K562 (cell line): ENCODE results near the gene ADK.

Source experiments
- CTCF ChIP-seq, 3 experiments: IDR thresholded peaks in 2 of 3; conservative IDR thresholded peaks in 1 of 3; 2 replicates each; pipeline ENCODE4 v1.5.1; 2011 to 2012; ENCODE audit warnings: low read length in 3 of 3, mild to moderate bottlenecking in 3 of 3, control low read depth in 2 of 3, improper control_type of control experiment in 1 of 3, inconsistent platforms in 1 of 3, low read depth in 1 of 3, mixed read lengths in 1 of 3, moderate library complexity in 1 of 3; ENCODE audit not compliant: insufficient read depth in 2 of 3
- DEAF1 ChIP-seq: fragments of 450-650 bp; formaldehyde crosslinking; IDR thresholded peaks from 2 replicates; pipeline ENCODE4 v1.4.0; 2020; ENCODE audit warnings: mild to moderate bottlenecking, moderate library complexity
- ELK1 ChIP-seq: sonication (generic); formaldehyde crosslinking; IDR thresholded peaks from 2 replicates; pipeline ENCODE4 v1.8.1; 2022; ENCODE audit warnings: missing genetic modification reagents
- EP300 ChIP-seq: IDR thresholded peaks from 2 replicates; pipeline ENCODE4 v1.6.1; 2012; ENCODE audit warnings: low read length, improper control_type of control experiment
- FOXJ3 ChIP-seq: sonication (generic); formaldehyde crosslinking; IDR thresholded peaks from 2 replicates; pipeline ENCODE4 v1.4.0; 2020; ENCODE audit warnings: mild to moderate bottlenecking, missing genetic modification reagents
- PHF21A ChIP-seq: fragments of 450-650 bp; IDR thresholded peaks from 2 replicates; pipeline ENCODE4 v1.6.1; 2017; ENCODE audit warnings: low read depth, borderline replicate concordance
- REST ChIP-seq, 2 experiments: fragments of 450-650 bp; formaldehyde crosslinking in 1 of 2; IDR thresholded peaks; 2 replicates each; pipeline versions ENCODE4 v1.4.0 to v1.6.1; 2014 to 2020; ENCODE audit warnings: mild to moderate bottlenecking in 2 of 2, borderline replicate concordance in 1 of 2, low read depth in 1 of 2
- SMARCB1 ChIP-seq: IDR thresholded peaks from 2 replicates; pipeline ENCODE4 v1.6.1; 2011; ENCODE audit warnings: improper control_type of control experiment, low read depth; ENCODE audit not compliant: insufficient read length
- SRF ChIP-seq, 2 experiments: fragments of 250-450, 450-650 bp in 1 of 2; sonication (Bioruptor Pico) in 1 of 2; sonication (generic) in 1 of 2; formaldehyde crosslinking; IDR thresholded peaks; 2 replicates each; pipeline versions ENCODE4 v1.5.0 to v1.5.1; 2020 to 2022; ENCODE audit warnings: mild to moderate bottlenecking in 1 of 2, missing genetic modification reagents in 1 of 2
- ZNF280B ChIP-seq: fragments of 250-450 bp; sonication (Bioruptor Pico); IDR thresholded peaks from 2 replicates; pipeline ENCODE4 v1.5.1; 2021; ENCODE audit warnings: mild to moderate bottlenecking
- TF ChIP-seq, protein P1 (sequence below), 2 experiments: IDR thresholded peaks; 2 replicates each; pipeline ENCODE4 v1.6.1; 2012; ENCODE audit warnings: improper control_type of control experiment in 2 of 2, low read depth in 2 of 2, low read length in 2 of 2, borderline replicate concordance in 1 of 2
- TF ChIP-seq, protein P2 (sequence below): sonication (generic); formaldehyde crosslinking; IDR thresholded peaks from 2 replicates; pipeline ENCODE4 v1.9.0; 2022; ENCODE audit warnings: mild to moderate bottlenecking, missing genetic modification reagents

DNA sequence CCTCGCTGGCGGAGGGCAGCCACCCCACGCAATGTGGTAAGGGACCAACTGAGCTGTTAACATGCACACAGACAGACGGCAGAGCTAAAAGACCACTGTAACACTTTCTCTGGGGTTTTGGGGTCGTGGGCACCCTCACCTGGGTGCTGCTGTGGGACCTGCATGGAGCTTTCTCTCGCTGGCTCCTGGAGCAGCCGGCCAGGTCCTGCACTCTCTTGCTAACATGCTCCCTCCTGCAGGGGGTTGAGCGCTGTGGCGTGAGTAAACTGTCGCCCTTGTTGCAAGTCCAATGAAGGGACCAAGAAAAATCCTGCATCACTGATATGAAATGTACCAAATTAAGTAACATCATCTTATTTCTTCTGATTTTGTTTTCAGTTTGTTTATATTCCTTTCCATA lies 92.0 kb downstream of the ADK start:
- no peak for TF ChIP-seq SMARCB1
- TF ChIP-seq ZNF280B, result no peak
- TF ChIP-seq EP300, result no peak
- TF ChIP-seq PHF21A, result no peak
- TF ChIP-seq, protein P1, sequence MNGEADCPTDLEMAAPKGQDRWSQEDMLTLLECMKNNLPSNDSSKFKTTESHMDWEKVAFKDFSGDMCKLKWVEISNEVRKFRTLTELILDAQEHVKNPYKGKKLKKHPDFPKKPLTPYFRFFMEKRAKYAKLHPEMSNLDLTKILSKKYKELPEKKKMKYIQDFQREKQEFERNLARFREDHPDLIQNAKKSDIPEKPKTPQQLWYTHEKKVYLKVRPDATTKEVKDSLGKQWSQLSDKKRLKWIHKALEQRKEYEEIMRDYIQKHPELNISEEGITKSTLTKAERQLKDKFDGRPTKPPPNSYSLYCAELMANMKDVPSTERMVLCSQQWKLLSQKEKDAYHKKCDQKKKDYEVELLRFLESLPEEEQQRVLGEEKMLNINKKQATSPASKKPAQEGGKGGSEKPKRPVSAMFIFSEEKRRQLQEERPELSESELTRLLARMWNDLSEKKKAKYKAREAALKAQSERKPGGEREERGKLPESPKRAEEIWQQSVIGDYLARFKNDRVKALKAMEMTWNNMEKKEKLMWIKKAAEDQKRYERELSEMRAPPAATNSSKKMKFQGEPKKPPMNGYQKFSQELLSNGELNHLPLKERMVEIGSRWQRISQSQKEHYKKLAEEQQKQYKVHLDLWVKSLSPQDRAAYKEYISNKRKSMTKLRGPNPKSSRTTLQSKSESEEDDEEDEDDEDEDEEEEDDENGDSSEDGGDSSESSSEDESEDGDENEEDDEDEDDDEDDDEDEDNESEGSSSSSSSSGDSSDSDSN (IDR thresholded peaks at IDR 0.05; ENCODE audit: borderline replicate concordance in 1 of 2, low read depth in 2 of 2, low read length in 2 of 2), result no peak
- TF ChIP-seq DEAF1 (CRISPR knock-in tag), result no peak
- TF ChIP-seq, protein P2, sequence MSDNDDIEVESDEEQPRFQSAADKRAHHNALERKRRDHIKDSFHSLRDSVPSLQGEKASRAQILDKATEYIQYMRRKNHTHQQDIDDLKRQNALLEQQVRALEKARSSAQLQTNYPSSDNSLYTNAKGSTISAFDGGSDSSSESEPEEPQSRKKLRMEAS (CRISPR knock-in tag), result no peak
- TF ChIP-seq CTCF (IDR thresholded peaks at IDR 0.05 in 2 of 3, conservative IDR thresholded peaks at IDR 0.05 in 1 of 3; ENCODE audit: insufficient read depth in 2 of 3, low read depth in 1 of 3, low read length in 3 of 3), result no peak
- no peak for TF ChIP-seq REST (IDR thresholded peaks at IDR 0.05; ENCODE audit: borderline replicate concordance)
- no peak for TF ChIP-seq REST (CRISPR knock-in tag; IDR thresholded peaks at IDR 0.05; ENCODE audit: low read depth)
- no peak for TF ChIP-seq ELK1 (CRISPR knock-in tag)
- no peak for TF ChIP-seq FOXJ3 (CRISPR knock-in tag)
- no peak for TF ChIP-seq SRF (CRISPR knock-in tag; IDR thresholded peaks at IDR 0.05)
